NCI-H2227 treated with DMSO at 0.1 percent for 48 hours (cell line): Measurements from ENCODE around the gene MOB3B.
"Not testable (repeated sequence)": the region's sequence is repeated elsewhere in the genome, so short reads cannot be mapped to it uniquely, and the experiment has no call there.

Source experiments
- DNase-seq: peaks from one replicate; lab custom pipeline; 2025; lab: John Stamatoyannopoulos, UW

The MOB3B gene

DNA sequence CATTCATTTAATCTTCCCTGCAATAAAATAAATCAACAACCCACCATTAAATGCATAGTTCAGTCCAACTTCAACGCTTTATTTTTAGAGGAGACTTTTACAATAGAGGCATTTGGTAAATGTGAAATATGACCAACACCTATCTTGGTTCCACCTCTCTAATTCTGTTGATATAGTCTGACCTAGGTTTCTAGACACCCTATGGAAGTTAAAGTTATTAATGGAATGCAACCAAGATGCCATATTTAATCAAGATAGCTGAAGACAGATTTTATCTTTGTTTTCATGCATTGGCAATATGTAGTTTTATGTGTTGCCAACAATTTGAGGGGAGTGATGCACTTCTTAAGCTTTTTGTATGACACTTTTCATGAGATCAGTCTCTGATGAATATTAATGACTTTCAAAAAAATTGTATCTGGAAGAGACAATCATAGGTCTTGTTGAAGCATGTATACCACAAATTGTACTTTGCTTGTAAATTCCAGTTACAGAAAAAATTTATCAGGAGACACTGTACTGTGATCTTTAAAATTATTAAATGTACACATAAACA, 107.3 kb downstream of the MOB3B start:
- no peak for DNase-seq

DNA sequence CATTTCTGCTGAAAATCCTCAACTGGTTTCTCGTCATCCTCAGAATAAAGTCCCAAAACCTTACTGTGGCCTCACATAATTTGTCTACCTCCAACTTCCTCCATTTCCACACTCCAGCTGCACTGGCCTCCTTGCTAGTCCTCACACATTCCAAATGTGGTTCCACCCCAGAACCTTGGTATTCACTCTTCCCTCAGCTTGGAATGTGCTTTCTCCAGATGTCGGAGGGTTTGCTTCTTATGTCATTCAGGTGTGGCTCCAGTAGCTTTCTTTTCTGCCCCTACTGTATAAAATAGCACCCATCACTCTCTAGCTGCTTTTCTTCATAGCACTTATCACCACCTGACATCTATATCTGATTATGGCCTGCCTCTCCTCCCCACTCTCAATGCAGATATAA, 108.0 kb downstream of the MOB3B start:
- no peak for DNase-seq

GRCh38 chr9:27419558-27419957, 110.1 kb downstream of the MOB3B start:
- DNase-seq = not testable (repeated sequence)

- no peak for DNase-seq
These were observed 115.3 kb downstream of the MOB3B start for GRCh38 chr9:27414220-27414761.

DNA sequence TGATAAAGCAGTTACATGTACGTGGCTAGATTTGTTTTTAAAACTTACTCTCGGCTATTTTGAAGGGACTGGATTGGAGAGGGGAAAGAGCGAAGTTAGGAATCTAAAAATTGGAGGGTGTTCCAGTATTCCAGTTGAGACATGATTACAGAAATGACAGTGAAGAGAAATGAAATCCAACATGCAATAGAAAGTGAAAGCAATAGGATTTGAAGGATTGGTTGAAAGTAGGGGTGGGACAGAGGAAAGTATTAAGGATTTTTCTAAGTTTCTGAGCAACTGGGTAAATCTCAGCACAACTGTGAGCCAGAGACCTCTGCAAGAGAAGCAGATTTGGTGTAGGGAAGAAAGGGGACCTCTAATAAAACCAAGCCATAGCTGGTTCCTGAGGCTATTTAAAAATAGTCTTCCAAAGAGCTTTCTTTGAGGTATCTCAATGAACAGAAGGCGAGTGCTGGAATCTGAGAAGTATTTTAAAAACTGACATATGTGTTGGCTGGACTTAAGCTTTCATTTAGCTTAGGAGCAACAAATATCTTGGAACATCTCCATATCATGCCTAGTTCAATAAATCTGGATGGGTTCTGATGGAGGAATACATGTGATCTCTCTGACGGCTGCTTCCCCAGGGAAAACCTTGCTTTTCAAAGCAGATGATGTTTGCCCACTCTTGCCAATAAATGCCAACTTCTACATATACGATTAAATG, 115.9 kb downstream of the MOB3B start:
- DNase-seq = no peak

GRCh38 chr9:27412963-27413362, 116.7 kb downstream of the MOB3B start:
- DNase-seq = no peak

- no peak for DNase-seq
These were observed 117.5 kb downstream of the MOB3B start for GRCh38 chr9:27412081-27412480.

DNA sequence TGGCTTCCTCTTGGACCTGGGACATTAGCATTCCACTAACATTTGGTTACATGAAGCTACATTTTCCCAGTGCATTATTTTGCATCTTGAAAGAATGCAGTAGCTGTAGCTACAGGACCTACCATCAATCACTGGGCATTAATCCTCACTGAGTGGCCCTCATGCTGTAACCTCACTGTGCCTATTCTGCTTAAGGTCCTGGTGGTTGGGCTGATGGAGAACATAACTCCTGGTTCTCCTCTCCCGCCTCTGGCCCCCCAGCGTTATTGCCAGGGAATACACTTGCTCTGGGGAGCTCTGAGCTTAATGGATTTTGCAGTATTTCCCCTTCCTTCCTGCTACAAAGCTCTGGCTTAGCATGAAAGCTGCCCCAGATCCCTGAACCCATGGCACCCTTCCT, 121.1 kb downstream of the MOB3B start:
- DNase-seq = no peak

DNA sequence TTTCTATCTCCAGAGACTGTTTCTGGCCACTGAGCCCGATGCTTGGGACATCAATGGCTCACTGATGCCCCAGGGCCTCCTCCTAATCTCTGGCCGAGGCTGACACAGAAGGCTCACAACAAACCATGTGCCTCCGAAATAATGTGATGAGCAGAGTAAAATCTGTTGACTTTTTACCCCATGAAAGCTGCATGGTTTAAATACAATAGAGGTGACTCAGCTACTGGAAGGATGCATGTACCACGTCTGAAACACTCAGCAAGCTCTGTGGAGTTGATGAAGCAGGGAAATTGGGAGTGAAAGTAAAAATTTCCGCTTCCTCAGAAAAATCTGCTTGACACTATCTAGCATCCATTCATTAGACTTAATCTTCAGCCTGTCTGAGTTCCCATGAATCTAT, 121.6 kb downstream of the MOB3B start:
- DNase-seq = no peak

DNA sequence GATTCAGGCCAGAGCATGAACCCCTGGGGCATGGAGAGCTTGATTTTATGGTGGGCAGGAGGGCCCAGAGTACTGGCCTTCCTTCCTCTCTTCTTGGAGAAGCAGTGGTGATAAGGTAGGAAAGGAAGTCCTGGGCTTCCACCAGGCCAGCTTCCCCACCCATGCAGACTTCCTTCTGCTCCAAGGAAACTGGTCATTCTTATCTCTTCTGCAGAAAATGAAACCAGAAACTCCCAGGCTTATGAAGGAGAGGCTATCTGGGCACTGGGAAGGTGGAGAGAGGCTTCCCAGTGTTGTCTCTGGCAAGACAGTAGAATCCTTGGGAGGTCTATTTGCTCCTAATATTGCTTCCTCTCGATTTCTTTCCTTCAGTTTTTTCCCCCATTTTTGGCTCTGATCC, 122.1 kb downstream of the MOB3B start:
- no peak for DNase-seq

- no peak for DNase-seq
These were observed 125.0 kb downstream of the MOB3B start for GRCh38 chr9:27404661-27405060.

DNA sequence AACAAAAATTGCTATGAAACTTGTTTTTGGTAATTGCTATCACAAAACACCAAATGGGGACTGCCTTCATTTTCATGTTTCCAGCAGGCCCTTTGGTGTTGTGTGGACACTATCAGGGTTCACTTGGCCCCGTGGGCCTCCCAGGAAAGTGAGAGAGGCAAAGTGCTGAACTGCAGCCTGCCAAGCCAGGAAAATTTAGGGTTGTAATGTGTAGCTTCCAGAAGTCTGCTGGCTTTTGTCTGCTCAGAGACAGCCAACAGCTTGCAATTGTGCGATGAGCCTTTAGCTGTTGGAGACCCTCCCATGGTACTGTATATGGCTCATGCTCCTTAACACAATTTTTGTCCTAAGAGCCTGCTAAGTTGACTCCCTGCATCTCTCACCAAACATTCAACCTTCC, 127.0 kb downstream of the MOB3B start:
- DNase-seq = no peak

GRCh38 chr9:27400334-27400880, 129.2 kb downstream of the MOB3B start:
- no peak for DNase-seq

DNA sequence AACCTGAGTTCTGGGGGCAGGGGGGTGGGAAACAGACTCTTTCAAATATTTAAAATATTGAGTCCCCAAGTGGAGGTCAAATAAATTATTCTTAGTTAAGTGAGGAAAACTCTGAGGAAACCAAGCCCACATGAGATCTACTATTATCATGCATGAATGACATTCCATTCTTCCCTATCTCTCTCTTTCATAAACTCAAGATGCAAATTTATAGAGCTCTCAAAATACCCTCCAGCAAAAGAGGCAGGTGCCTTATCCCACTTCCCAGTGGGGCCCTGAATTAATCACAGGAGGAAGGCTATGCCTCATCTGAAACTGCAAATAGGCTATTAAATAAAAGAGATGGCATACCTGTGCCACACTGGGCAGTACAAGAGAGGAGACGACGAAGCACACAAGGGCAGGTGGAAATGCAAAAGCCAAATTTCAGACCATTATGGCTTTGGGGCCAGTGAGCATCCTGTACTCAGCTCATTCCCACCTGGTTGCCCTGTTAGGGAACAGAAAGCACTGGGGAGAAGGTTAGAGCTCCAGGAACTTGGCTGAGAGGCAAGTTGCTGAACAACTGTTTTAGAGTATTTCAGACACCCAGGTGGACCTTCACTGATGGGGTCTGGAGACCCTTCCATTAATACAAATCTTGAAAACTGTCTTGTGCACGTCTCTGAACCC, 130.5 kb downstream of the MOB3B start:
- DNase-seq = no peak

DNA sequence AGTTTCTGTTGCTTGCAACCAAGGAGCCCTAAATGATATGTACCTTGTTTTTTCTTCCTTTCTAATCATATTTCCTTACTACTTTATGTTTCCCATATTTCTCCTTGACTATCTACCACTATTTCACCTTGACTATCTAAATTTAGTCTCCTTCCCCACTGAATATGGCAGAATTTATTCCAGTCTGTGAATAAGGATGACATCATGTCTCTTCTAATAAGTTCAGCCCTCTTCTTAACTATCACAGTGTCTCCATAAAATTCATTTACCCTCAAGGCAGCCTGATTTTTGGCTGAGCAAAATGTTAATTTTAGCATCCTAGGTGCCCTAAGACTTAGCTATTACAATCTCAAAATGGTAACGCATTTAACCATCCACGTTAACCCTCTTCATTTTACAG, 133.1 kb downstream of the MOB3B start:
- DNase-seq = no peak

DNA sequence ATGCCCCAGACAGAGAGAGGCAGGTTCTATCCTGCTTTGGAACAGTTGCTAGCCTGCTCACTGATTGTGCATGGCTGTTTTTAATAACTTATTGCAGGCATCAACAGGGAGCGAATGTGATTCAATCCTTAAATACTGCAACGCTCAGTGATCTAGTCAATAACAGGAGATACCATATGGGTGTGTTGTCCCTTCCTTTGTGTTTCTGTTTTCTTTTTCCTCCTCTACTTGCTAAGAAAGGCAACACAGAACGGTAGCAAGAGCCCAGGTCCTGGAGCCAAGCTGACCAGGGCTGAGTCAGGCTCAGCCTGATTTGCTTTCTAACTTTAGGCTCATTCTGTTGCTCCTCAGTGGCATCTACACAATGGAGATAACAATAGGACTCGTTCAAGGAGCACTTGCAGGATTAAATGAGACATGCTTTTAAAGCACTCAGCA, 134.1 kb downstream of the MOB3B start:
- no peak for DNase-seq

DNA sequence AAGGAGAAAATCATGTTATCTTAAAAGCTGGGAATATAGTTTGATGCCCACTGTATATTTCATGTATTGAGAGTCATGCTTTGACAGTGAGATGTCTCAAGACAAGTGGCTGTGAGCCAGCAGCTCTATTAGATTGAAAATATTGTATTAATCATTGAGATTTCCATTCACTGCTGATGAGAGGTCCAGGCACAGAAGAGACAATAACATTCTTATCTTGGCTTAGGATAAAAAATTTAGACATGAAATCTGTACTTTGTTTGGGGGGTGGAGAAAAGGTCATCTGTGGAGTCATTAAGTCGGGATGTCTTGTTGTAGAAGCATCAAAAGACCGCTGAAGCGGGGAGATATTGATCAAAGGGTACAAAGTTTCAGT, 134.8 kb downstream of the MOB3B start:
- DNase-seq = no peak

- no peak for DNase-seq
These were observed 135.3 kb downstream of the MOB3B start for GRCh38 chr9:27394154-27394825.

GRCh38 chr9:27393054-27393846, 136.4 kb downstream of the MOB3B start:
- no peak for DNase-seq

DNA sequence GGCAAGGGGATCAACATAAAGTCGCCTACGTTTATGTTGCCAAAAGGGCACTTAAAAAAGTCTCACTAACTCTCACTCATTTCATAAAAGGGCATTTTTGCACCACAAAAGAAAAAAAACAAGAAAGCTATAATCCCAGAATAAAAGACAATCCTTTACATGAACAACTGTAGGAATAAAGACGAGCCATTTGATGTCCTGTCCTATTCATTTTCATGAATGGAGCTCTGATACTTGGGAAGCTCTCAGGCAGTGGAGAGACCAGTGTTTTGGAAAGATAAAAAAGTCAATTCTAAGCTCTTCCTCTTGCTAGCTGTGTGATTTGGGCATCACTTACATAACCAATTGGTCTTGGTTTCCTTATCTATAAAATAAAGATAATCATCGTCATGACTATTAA, 137.2 kb downstream of the MOB3B start:
- no peak for DNase-seq

DNA sequence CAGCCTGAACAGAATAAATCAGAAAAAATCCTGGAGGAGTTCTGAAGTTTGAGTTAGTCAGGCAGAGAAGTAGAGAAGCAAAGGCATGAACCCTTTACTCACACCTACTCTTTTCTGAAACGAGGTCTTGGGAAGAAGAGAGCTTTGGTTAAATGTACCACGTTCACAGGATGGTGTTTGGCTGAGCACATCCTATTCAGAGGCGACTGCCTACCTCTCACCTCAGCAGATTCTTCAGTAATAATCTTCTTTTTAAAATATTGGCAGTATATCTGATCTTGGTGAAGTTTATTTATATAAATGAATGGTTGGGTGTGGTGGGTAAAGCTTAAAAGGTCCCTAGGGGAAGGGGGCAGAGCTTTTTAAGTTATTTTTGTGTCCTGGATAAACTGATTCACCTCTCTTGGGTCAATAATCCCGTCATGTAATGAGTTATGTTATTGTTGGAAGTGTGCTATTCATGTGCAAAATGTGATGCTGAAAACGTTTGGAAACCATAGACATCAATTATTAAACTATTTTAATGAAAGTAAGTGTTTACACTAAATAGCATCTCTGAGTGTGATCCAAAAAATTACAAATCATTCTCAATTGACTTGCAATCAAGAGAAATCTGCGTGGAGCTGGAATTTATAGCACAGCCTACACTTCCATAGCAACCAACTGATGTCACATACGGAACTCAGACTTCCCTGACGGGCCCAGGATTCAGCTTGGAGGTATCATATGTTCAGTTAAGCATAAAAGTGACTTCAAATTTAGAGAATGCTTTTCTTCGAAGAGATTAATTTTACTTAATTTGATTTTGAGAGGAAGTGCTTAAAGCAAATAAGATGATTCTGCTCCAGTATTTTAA, 138.3 kb downstream of the MOB3B start:
- no peak for DNase-seq
